Neutrophil (primary cell): Measurements from ENCODE around the gene ICAM2.

ENCODE experiments used
- H3K27ac ChIP-seq: fragments of 200-600 bp; sonication (generic); 2 replicates; pipeline ENCODE4 v1.5.1; 2016; ENCODE audit warnings: mild to moderate bottlenecking, moderate library complexity
- H3K27me3 ChIP-seq: fragments of 200-600 bp; sonication (generic); 2 replicates; pipeline ENCODE4 v1.6.0; 2016; ENCODE audit warnings: mild to moderate bottlenecking
- H3K36me3 ChIP-seq: fragments of 200-600 bp; sonication (generic); 2 replicates; pipeline ENCODE4 v1.5.1; 2017
- H3K4me1 ChIP-seq, 2 experiments: fragments of 200-600 bp in 1 of 2; sonication (generic) in 1 of 2; 1 replicate in 1 of 2; 2 replicates in 1 of 2; pipeline versions ENCODE4 v1.5.1 to v1.6.1; 2013 to 2016; ENCODE audit warnings: low read depth in 1 of 2, low read length in 1 of 2, mild to moderate bottlenecking in 1 of 2, moderate library complexity in 1 of 2; ENCODE audit not compliant: control insufficient read depth in 1 of 2, insufficient read depth in 1 of 2
- H3K4me3 ChIP-seq, 2 experiments: fragments of 200-600 bp in 1 of 2; sonication (generic) in 1 of 2; 1 replicate in 1 of 2; 2 replicates in 1 of 2; pipeline ENCODE4 v1.5.1; 2013 to 2016; ENCODE audit warnings: low read depth in 1 of 2, low read length in 1 of 2, mild to moderate bottlenecking in 1 of 2, moderate library complexity in 1 of 2
- H3K9me3 ChIP-seq: fragments of 200-600 bp; sonication (generic); 2 replicates; pipeline ENCODE4 v1.5.1; 2016
- TF ChIP-seq, protein P1 (sequence below): fragments of 200-600 bp; sonication (generic); IDR thresholded peaks from 2 replicates; pipeline ENCODE4 v1.5.1; 2016; ENCODE audit warnings: antibody characterized with exemption

Gene ICAM2

GRCh38 chr17:63973247-63973646 is 47.2 kb downstream of the ICAM2 start:
- Histone ChIP-seq H3K4me1 (no peaks in the 10 kb centered on the region), H3K9me3 (no peaks in the 10 kb centered on the region), H3K27me3 (no peaks in the 10 kb centered on the region), H3K27ac (no peak overlapping the region), H3K36me3 (no peaks in the 10 kb centered on the region), H3K4me3 (no peak overlapping the region)
- TF ChIP-seq, protein P1, sequence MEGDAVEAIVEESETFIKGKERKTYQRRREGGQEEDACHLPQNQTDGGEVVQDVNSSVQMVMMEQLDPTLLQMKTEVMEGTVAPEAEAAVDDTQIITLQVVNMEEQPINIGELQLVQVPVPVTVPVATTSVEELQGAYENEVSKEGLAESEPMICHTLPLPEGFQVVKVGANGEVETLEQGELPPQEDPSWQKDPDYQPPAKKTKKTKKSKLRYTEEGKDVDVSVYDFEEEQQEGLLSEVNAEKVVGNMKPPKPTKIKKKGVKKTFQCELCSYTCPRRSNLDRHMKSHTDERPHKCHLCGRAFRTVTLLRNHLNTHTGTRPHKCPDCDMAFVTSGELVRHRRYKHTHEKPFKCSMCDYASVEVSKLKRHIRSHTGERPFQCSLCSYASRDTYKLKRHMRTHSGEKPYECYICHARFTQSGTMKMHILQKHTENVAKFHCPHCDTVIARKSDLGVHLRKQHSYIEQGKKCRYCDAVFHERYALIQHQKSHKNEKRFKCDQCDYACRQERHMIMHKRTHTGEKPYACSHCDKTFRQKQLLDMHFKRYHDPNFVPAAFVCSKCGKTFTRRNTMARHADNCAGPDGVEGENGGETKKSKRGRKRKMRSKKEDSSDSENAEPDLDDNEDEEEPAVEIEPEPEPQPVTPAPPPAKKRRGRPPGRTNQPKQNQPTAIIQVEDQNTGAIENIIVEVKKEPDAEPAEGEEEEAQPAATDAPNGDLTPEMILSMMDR, result no peak

GRCh38 chr17:63972796-63973195 is 47.6 kb downstream of the ICAM2 start, which contains the start of gene SCN4A:
Gene SCN4A, minus strand, starts transcription at chr17:63972918. Its CDS starts 77 bp downstream, at chr17:63972841.
- no peaks in the 10 kb centered on the region for H3K9me3 ChIP-seq
- H3K27ac ChIP-seq, result no peak within 1 kb of the TSS
- no peaks in the 10 kb centered on the region for H3K27me3 ChIP-seq
- no peaks in the 10 kb centered on the region for H3K4me1 ChIP-seq
- TF ChIP-seq, protein P1, result no peak
- no peaks in the 10 kb centered on the region for H3K36me3 ChIP-seq
- H3K4me3 ChIP-seq, result no peak within 1 kb of the TSS

- H3K36me3 ChIP-seq, result no peaks in the 10 kb centered on the region
- no peak overlapping the region for H3K4me3 ChIP-seq
Observed at GRCh38 chr17:63969278-63969677, 51.2 kb downstream of the ICAM2 start.

GRCh38 chr17:63967953-63968352 is 52.5 kb downstream of the ICAM2 start:
- Histone ChIP-seq H3K4me3 (no peak overlapping the region), H3K4me1 (no peaks in the 10 kb centered on the region), H3K36me3 (no peaks in the 10 kb centered on the region), H3K27me3 (no peaks in the 10 kb centered on the region), H3K27ac (no peak overlapping the region), H3K9me3 (no peaks in the 10 kb centered on the region)
- TF ChIP-seq, protein P1, result no peak

More at GRCh38 chr17:63969278-63969677, 51.2 kb downstream of the ICAM2 start:
- Histone ChIP-seq H3K4me1 (no peaks in the 10 kb centered on the region), H3K27ac (no peak overlapping the region), H3K9me3 (no peaks in the 10 kb centered on the region), H3K27me3 (no peaks in the 10 kb centered on the region)
- TF ChIP-seq, protein P1, result no peak

- Histone ChIP-seq H3K36me3 (no peaks in the 10 kb centered on the region), H3K4me1 (peaks cover 0 to under 1% of the 10 kb centered on the region in 2 experiments), H3K27me3 (no peaks in the 10 kb centered on the region), H3K4me3 (no peak overlapping the region), H3K9me3 (no peaks in the 10 kb centered on the region), H3K27ac (no peak overlapping the region)
- TF ChIP-seq, protein P1, result no peak
Observed at GRCh38 chr17:63966646-63967264, 53.7 kb downstream of the ICAM2 start.
